HG03565 (cell line): ENCODE measurements around the gene DOCK1.

ENCODE experiments used
- ATAC-seq: cut with Tn5 transposase; IDR thresholded peaks from one replicate; pipeline ENCODE4 v1.9.1; 2021; ENCODE audit warnings: mild to moderate bottlenecking, moderate library complexity; ENCODE audit not compliant: unreplicated experiment

Gene DOCK1

DNA sequence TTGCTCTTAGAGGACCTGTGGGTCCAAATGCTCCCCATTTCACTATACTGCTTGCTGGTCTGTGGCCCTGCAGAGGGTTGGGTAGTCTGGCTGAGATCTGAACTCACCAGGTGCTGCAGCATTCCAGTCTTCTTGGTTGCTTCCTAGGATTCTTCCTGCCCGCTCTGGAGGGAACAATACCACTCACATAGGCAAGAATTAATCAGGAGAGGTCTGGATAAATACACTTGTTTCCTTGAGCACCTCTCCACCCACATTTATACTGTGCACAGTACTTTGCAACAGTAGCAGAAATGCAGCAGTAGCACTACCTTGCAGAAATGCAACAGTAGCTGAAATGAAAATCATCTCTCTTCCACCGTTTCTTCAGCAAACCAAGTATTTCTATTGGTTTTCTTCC lies 165.9 kb downstream of the DOCK1 start:
- ATAC-seq, result no peak

DNA sequence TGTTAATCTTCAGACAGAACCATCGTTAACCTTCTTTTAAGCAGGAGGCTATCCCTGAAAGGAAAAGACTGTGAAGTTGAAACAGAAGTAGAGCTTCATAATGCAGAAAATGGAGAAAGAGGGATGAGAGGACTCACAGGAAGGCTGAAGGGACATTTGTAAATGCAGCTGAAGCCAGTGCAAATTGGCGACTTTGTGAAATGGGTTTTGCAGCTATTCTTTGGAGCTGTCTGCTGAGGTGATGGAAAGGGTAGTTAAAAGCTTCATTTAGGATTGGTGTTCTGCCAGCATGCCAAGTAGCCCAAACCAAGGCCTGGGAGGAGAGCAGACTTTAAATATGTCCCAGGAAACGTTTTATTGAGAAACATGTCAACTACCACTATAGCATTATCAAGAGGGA lies 168.4 kb downstream of the DOCK1 start:
- ATAC-seq, result no peak

DNA sequence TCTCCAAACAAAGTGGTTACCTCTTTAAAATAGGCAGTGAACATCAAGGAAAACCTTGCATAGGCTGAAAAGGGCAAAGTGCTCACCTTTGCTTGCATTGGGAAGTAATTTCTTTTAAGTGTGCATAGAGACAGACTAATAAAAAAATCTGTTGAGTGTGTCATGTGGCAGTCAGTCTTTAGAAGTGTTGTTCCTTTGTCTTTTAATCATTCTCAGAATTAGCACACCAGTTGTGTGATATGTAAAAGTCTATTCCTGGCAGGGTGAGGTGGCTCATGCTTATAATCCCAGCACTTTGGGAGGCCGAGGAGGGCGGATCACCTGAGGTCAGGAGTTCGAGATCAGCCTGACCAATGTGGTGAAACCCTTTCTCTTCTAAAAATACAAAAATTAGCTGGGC lies 174.2 kb downstream of the DOCK1 start:
- ATAC-seq, result no peak

DNA sequence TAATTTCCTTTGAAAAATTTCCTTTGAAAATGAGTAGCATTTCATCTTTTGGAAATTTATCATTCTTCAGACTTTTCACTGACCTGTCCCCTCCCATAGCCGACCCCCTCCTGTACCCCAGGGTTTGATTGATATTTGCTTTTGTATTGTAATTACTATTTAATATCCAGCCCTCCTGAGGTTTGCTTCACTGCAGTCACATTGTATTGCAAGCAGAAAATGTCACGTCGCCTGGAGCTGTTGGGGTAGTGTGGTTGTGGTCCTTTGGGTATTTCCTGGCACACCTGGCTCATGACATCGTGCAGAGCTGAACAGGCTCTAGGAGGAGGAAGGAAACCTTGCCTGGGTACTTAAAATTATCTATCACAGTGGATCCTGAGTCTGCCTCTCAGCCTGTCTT lies 175.1 kb downstream of the DOCK1 start:
- ATAC-seq, result no peak

DNA sequence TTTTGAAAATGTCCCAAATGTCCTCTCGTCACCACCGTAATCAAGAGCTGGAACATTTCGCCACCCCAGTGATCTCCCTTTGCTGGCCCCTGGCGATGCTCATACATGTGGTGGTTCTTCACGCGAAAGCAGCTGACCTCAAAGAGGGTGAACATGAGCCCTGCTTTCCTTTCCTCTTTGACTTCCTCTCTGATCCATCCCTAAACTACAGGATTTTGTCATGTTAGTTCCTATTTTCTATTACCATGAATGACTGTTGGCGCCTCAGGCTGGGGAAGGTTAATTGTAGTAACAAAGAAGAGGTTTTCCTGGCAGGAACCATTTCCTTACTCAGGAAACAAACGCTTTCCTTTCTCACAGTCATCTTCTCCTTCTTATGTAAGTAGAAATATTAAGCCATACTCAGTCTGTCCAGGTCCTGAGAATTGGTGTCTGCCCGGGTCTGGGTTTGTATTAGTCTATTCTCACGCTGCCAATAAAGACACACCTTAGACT lies 176.7 kb downstream of the DOCK1 start:
- no peak for ATAC-seq

DNA sequence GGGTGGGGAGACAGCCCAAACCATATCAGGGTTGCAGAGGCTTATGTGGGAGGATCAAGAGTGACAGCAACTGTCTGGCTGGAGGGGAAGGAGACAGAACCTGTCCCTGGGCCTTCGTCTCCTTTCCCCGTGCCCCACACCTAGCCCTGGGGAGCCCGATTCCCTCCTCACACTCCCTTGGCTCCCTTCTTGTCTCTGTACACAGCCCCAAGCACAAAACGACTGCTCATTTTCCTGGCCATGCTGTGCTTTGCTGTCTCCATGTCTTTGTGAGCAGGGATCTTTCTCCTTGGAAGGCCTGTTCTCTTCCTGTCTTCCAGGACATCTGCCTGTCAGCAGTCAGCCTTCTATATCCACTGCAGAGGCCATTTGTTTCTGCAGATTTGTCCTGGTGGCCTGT lies 177.4 kb downstream of the DOCK1 start:
- ATAC-seq, result no peak

DNA sequence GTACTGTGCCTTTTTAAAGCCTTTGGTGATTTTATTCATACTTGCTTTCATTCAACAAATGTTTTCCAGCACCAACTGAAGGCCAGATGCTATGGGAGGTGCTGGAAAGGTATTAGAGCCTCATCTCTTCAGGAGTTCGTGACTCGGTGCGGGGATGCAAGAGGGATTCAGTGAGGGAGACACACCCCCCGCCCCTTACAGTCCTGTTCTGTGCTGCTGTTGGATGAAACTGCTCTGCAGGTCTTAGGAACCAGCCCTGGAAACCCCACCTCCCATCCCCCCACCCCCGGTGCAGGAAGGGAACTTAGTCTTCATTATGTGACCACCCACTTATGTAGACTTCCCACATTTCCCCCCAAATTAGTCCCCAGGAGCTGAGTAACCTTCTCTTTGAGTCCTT lies 180.7 kb downstream of the DOCK1 start:
- no peak for ATAC-seq

DNA sequence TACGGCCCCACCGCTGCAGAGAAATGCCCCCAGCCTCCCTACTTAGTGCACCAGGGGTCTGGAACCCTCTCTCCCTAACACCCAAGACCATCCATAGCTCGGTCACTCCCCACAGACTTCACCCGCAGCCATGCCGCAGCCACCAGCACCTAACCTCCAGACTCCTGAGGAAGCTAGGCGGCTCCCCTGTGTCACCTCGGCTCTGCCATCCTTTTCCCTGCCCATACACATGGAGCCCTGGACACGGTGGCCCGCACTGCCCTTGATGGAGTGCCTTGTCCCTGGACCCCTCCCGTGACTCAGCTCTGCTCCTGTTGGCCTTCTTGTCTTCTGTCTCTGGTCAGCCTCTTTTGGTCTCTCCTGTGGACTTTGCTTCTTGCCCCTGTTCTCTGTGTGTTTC lies 183.7 kb downstream of the DOCK1 start:
- no peak for ATAC-seq

DNA sequence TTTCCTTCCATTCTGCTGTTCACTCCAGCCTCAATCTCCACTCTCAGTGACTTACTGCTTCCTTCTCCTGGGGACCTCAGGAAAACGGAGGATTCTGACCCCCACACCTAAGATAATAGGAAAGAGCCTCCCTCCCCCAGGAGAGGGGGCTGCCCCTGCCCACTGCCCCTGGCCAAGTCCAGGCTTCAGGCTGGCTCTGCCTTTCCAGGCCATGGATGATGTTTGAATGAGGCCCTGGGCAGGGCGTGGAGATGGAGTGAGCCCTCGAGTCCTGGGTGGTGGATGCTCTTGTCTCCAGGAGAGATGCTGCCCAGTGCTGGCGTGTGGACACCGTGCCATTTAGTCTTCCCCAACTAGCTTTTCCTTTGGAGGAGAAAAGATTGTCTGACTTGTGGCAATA lies 184.2 kb downstream of the DOCK1 start:
- no peak for ATAC-seq

DNA sequence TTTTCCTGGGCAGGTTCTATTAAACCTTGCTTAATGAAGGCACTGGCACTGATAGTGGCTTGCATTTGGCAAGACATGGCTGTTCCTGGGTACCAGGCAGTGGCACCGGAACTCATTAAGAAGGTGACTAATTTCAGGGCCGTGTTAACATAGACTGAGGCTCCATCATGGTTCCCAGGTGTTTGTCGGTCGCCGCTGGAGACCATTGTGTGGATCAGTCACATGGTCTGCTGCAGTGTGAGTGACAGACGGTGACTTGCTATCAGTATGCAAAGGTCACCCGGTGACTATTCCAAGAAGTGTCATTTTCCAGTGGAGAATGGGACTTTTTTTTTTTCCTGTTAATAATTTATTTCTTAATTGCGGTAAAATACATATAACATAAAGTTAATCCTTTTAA lies 184.9 kb downstream of the DOCK1 start:
- no peak for ATAC-seq

DNA sequence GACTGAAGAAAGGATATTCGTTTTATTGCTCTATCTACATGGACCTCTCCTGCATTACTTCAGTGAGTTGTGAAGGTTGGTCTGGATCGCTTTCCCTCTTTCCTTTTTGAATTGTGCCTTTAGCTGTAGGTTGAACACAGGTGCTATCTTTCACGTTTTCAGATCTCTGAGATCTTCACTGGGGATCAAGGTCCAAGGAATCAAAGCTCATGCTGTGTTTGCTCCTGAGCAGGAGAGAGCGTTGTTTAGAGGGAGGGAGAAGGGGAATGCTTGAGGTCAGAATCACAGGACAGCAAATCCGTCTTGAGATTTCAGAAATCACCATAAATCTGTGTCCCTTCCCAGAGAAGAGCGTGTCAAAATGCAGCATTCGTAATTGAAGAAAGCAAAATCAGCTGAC lies 186.1 kb downstream of the DOCK1 start:
- no peak for ATAC-seq

DNA sequence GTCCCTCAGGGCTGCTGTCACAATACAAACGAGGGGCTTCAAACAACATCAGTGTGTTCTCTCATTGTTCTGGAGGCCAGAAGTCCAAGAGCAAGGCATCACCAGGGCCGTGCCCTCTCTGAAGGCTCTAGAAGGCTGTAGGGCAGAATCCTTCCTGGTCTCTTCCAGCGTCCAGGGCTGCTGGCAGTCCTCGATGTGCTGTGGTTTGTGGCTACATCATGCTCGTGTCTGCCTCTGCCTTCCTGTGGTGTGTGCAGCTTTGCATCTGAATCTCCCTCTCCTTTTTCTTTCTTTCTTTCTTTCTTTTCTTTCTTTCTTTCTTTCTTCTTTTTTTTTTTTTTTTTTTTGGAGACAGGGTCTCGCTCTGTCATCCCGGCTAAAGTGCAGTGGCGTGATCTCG lies 187.7 kb downstream of the DOCK1 start:
- no peak for ATAC-seq

DNA sequence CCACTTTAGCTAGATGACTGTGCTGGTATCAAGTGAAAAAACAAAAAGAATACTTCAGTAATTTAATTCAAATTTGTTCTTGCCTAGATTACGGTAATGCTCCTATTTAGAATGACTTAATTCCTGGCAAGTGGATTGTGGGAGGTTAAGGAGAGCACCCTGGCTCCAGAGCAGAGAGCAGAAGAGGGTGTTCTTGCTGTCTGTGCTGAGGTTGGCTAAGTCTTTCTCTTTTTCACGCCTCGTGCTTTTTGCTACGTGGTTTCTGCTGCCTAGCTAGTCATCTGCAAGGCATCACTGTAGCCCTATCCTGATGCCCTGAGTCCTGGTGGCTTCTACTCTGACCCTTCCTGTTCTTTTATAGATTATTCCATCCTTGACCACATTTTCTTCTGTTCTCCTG lies 189.8 kb downstream of the DOCK1 start:
- no peak for ATAC-seq

DNA sequence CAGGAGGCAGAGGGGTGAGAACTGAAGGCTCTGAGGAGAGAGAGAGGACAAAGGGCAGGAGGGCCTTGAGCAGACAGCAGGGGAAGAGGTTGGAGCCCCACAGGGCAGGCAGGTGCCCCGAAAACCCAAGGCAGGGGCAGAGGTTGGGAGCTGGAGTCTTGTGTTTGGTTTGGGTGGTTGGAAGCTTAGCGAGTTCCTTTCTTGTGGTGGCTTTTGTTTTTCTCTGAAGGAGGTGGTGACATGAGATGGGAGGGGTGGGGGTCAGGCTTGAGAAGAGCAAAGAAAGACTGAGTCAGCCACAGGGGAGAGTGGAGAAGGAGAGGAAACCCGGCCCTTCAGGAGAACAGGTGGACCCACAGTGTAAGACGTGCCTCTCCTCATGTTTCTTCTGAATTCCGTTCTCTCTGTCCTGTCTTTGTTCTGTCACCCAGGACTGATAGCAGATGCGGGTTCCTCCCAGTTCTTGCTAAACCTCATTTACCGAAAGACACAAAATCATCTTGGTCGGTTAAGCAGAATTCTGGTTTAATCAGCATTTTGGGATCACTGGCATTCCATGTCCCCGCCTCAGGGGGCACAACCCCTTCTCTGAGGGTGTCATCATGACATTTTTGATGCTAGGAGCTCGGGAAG lies 195.9 kb downstream of the DOCK1 start:
- ATAC-seq, result no peak

DNA sequence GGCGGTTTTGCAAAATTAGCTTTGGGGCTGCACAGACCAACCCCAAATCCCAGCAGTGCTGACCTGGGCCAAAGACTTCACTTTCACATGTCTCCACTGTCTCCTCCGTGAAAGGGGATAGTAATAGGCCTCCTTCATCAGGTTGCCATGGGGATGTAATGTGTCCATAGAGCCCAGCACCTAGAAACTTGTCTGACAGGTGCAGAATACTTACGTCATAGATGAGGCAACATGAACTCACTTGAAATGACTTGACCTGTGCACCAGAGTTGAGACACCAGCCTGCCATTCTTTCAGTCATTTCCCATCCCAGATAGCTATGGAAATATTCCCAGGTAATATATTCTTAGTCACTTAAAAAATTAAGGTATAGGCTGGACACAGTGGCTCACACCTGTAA lies 196.9 kb downstream of the DOCK1 start:
- no peak for ATAC-seq

DNA sequence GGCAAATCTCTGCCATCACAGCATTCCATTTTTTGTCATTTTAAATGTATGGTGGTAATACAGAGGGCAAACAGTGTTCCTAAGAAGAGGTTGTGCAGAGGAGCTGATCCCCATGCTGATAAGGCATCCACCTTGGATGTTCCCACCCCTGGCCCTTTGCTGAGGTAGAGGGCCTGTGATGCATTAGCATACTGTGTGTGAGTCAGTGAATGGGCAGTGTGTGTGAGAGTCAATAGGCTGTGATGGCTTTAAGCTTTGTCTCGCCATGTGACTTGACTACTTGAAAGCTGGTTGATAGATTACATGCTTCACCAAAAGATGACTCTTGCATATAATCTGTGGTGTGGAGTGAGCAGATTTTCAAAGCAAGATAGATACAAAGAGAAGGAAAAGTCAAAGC lies 209.9 kb downstream of the DOCK1 start:
- no peak for ATAC-seq

DNA sequence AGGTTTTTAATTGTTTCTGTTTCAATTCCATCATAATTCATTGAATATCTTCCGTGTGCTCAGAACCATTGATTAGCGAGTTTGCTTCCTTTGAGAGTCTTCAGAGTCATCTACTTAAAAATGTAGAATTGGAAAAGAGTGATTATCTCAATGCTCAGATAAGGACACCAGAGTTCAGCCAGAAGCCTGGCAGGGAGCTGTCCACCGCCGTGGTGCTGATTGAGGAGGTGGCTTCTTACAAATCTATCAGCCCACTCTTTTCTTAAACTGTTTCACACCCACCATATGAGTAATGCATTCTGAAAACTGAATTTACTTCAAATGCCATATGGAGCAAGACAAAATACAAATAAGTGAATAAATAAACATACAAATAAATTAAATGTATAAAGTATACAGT lies 211.9 kb downstream of the DOCK1 start:
- no peak for ATAC-seq

DNA sequence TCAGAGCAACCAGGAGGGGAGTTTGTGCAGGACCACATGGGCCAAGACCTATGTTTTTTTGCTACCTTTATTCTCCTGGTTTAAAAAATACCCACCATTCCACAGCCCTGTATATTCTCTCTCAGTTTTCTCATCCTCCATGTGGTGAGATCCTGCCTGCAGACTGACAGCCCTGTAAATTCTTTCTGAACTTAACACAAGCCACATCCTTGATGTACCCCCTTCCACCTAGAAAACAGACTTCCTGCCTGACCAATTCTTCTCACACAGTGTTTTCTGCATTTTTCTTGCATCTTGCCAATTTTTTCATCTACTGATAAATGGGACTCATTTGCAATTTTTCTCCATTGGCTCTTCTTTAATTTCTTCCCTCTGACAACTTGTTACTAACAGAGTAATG lies 212.8 kb downstream of the DOCK1 start:
- no peak for ATAC-seq

DNA sequence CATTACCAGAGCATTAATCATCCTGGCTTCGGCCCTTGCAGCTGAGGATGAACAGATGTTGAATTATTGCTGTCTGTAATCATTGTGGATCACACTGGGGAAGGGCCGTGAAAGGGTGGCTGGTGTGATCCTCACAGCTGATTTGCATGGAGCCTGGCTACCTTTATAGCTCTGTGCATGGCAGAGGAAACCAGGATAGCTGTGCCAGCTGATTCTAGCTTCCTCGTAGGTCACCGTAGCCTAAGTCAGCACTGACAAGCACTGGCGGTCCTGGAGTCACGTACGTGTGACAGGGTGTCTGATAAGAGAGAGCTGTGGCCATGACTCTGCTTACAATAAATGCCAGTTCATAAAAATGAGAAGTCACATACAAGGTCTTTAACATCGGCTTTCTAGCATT lies 214.7 kb downstream of the DOCK1 start:
- ATAC-seq, result no peak

DNA sequence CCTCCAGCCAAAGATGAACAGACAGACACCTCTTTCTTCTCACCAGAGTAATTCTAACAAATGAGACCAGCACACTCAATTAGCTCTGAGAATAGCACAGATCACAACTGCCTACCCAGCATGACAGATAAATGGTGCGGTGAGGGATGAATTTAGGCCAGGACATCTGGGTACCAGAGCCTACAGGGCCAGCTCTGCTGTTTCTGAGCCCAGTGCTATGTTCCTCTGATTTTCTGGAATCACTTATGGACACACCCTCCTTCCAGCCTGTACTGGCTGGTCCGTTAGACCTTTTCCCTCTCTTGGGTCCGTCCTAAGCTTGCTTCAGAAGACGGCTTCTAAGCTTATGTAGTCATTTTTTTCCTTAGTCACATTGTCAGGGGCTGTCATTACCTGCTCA lies 217.6 kb downstream of the DOCK1 start:
- ATAC-seq, result no peak

DNA sequence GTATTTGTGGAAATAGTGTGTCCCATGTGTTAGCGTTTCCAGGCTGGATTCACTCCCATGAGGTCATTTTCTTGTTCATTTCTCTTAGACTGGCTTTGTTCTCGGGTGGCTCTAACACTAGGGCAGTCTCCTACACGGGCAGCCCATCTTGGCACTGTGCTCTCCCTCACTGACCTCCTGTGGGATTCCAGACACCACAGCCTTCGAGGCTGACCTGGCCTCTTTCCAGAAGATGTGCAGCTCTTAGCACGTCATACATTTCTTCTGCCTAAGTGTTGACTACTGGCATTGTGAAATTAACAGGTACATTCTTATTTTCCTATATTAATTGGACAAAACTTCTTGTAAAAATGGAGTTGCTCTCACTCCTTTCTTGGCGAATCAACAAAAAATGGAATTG lies 218.4 kb downstream of the DOCK1 start:
- ATAC-seq, result no peak

DNA sequence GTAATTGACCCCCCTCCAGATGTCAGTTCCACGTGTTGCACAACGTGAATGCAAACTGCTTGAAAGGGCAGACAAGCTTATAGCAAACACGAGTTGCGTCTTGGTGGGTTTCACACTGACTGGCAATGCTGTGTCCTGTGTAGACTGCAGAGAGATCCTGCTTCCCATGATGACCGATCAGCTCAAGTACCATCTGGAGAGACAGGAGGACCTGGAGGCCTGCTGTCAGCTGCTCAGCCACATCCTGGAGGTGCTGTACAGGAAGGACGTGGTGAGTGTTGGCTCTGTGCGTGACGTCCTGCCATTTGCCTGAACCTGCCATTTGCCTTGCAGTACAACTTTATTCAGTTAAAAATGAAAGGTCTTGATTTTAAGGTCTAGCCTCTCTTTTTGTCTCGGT lies 220.1 kb downstream of the DOCK1 start:
- ATAC-seq, result no peak

DNA sequence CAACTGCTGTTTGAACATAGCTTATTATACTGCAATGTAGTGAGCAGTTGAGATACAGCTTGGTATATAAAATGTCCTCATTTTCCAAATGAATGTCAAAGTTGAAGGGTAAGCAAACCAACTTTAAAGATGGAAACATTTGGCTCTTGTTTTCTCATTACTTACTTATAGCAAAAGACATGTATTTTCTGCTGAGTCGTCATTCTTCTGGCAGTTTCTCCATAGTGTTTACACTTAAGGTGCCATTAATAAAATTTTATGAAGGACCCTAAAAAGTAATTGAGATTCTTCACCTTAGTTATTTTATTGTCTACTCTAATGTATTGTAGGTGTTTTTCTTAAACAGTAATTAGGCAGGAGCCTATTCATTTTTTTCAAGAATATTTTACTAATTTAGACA lies 222.6 kb downstream of the DOCK1 start:
- ATAC-seq, result no peak

DNA sequence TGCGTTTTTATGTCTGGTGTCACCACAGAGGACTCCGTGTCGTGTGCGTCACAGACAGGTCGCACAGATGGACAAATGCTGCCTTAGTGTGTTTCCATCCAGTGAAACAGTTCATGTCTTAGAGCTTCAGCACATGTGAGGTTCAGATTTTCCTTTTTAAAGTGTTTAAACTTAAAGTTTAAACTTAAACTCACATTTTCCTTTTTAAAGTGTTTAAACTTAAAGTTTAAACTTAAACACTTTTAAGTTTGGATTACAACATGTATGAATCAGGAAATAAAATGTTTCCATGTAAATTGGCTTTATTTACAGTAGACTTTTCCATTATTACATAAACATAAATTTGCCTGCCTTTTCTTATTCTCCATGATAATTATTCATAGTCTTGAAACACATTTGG lies 223.9 kb downstream of the DOCK1 start:
- ATAC-seq, result no peak
